T47D (cell line): ENCODE data around the gene EXOSC10.
"Not testable (repeated sequence)": the region's sequence is repeated elsewhere in the genome, so short reads cannot be mapped to it uniquely, and the experiment has no call there.

Source experiments
- DNase-seq, 2 experiments: peaks; one replicate each; pipeline versions ENCODE4 v3.0.0 to v3.0.0-alpha.2; 2011 to 2012; ENCODE audit warnings: low read depth in 1 of 2, low spot score in 1 of 2
- JUND ChIP-seq: IDR thresholded peaks from 2 replicates; pipeline ENCODE4 v1.6.1; 2012; ENCODE audit warnings: low read depth
- in situ Hi-C: cut with HindIII; loops from 2 replicates; pipeline ENCODE4 v1.10.0; 2016; ENCODE audit warnings: low sequenced_read_pairs, low pct_unique_long_range_greater_than_20kb

EXOSC10 gene

GRCh38 chr1:11054181-11054580 lies 45.5 kb downstream of the EXOSC10 start:
- in situ Hi-C loops: no loop called here
- no peak for DNase-seq
- TF ChIP-seq JUND: no peak

- in situ Hi-C loops: no loop called here
- DNase-seq: peak in 1 of 2 experiments; percentile 41
- TF ChIP-seq JUND: no peak
Observed at GRCh38 chr1:11053758-11054137, 45.9 kb downstream of the EXOSC10 start.

DNA sequence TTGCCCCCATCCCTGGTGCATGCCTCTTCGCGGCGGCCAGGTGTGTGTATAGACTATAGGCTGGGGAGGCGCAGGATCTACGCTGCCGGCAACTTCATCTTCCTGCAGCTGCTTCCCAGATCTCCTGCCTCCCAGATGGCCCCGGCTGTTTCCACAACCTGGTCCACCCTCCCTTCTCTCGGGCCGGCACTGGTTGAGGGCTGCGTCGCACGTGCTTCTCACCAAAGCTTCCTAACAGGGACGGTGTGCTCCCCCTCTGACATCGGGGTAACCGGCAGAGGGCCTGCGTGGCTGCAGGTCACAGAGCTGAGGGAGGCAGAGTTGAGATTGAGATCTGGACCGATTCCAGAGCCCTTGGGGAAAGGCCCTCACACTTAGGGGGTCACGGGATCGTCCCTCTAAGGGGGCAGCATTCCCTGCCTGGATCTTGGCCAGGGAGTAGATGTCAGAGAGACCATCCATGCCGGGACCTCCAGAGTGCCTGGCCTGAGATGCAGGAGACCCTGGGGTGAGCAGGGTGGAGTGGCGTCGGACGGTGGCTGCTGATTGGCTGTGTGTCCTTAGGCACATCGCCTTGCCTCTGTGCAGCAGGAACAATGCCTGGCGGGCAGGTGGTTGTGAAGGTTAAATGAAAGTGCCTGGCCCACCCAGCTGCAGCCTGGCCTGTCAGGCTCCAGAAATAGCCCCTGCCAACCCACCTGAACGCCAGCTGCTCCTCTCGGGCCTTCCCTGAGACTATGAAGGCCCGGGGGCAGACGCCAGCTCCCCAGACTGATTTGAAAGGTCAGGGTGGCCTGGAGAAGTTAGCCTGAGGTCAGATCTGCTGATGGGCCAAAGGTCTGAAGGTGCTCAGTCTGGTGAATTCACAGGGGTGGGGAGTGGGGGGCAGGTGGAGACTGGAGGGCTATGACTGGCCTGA lies 46.6 kb downstream of the EXOSC10 start:
- in situ Hi-C loops: no loop called here
- no peak for TF ChIP-seq JUND
- DNase-seq: no peak

DNA sequence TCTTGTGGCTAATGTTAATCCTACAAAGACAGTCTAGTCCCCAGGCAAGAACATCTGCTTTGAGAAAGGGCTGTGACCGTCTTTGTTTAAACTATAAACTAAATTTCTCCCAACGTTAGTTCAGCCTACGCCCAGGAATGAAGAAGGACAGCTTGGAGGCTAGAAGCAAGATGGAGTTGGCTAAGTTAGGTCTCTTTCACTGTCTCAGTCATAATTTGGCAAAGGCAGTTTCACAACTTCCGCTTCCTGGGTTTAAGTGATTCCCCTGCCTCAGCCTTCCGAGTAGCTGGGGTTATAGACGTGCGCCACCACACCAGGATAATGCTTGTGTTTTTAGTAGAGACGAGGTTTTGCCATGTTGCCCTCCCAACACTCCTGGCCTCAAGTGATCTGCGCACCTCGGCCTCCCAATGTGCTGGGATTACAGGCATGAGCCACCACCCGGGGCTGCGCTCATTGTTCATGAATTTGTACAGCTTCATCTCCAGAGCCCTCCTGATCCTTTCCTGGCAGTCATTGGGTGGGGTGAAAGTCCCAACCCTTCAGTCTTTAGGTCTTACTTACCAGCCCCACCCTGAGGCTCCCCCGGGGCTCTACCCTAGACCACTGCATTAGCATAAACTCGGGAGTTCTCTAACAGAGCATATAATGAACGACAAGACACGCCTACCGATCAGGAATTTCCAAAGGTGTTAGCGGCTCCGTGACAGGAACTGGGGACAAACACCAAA lies 47.7 kb downstream of the EXOSC10 start:
- TF ChIP-seq JUND: no peak
- no peak for DNase-seq
- in situ Hi-C loops: no loop called here

DNA sequence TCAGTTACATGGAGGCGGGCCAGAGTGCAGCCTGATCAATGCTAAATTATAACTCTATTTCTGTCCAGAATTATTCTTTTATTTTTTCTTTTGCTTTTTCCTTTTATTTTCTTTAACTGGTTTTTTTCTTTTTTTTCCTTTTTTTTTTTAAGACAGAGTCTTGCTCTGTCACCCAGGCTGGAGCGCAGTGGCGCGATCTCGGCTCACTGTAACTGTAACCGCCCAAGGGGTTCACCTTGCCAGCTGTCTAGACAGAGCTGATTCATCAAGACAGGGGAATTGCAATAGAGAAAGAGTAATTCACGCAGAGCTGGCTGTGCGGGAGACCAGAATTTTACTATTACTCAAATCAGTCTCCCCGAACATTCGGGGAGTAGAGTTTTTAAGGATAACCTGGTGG lies 48.5 kb downstream of the EXOSC10 start:
- DNase-seq, in situ Hi-C loops: not testable (repeated sequence)

DNA sequence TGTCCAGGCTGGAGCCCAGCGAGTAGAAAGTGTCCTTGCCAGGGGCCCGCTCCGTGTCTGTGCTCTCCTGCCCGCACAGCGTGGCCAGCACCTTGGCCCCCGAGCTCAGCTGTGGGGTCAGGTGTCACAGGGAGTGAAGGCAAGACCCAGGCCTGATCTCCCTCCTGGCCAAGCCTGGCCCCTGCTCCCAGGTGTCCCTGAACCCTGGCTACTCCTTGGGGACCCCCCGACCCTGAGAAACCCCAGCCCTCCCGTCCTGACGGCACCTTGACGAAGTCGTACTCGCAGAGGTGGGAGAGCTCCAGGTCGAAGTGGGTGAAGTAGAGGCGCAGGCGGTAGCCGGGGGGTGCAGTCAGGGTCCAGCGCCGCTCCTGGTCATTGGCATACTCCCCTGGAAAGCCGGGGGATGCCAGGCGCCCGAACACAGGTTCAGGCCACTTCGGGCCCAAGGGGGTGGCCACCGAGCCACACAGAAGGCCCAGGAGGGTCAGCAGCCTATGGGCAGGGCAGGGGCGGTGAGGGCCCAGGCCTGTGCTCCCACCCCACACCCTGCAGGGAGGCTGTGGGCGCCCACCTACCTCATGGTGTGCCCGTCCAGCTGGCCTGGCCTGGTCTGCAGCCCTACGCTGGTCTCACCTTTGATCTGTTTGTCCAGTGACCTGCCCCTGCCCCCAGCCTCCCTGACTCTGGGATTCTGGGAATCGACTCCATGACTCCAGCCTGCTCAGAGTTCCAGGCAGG lies 52.9 kb downstream of the EXOSC10 start, which contains the start of gene MASP2:
MASP2 (minus strand) TSS at position 615 of the 741 bp plus-strand sequence; CDS start at position 583, 32 bp downstream.
- no peak for TF ChIP-seq JUND
- in situ Hi-C loops: no loop called here
- DNase-seq: no peak

DNA sequence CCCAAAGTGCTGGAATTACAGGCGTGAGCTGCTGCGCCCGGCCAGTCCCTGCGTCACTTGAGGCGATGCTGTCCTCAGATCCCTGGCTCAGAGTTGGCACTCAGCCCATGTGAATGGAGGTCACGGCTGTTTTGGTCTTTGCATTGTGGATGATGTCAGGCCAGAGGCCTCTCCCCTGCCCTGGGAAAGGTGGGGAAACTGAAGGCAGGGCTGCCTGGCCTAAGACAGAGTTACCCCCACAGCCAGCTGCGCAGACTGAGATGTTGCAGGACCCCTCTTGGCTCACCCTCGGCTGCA lies 53.5 kb downstream of the EXOSC10 start:
- DNase-seq: no peak
- in situ Hi-C loops: no loop called here
- no peak for TF ChIP-seq JUND

DNA sequence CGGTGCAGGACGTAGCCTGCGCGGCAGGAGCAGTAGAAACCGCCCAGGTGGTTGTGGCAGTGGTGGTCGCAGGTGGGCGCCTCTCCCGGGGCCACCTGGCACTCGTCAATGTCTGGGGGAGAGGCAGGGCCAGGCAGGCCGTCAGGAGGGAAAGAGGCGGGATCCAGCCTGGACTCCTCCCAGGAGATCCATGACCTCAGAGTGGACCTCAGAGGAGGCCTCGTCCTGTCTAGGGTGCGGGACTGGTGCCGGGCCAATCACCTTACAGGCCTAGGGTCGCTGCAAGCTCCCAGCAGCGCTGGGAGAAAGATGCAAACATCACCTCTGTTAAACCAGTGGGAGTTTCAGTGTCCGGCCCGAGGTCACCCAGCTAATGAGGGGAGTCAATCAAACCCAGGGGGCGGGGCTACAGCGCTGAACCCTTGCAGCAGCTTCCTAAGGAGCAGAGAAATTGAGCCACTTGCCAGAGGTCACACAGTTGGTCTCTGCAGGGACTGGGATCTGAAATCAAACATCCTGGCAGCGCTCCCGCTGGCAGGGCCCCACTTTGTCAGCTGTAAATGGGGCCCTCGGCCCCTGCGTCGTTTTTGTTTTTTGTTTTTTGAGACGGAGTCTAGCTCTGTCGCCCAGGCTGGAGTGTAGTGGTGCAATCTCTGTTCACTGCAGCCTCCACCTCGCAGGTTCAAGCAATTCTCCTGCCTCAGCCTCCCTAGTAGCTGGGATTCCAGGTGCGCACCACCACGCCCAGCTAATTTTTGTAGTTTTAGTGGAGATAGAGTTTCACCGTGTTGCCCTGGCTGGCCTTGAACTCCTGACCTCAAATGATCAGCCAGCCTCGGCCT lies 54.0 kb downstream of the EXOSC10 start:
- in situ Hi-C loops: no loop called here
- TF ChIP-seq JUND: no peak
- no peak for DNase-seq

DNA sequence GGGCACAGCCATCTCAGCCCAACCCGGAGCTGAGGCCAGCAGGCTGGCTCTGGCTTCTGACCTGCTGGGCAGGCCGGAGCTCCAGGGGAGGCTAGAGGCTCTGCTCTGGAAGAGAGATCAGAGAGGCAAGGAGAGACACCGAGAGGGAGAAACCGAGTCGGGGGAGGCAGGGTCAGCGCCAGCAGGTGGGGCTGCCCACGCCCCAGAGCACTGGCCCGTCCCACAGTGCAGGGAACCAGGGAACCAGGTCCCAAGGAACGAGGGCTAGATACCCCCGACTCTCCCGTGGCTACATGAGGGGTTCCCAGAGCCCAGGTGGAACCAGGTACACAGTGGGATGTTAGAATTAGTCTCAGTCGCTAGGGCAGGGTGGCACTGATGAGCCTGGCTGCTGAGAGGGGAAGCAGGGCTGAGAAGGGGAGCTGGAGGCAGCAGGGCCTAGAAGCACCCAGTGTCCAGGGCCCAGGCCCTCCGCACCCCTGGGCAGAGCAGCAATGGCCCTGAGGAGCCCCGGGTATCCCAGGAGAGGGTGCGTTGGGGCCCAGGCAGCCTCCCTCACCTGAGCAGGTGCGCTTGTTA lies 54.7 kb downstream of the EXOSC10 start:
- TF ChIP-seq JUND: no peak
- in situ Hi-C loops: no loop called here
- DNase-seq: no peak

DNA sequence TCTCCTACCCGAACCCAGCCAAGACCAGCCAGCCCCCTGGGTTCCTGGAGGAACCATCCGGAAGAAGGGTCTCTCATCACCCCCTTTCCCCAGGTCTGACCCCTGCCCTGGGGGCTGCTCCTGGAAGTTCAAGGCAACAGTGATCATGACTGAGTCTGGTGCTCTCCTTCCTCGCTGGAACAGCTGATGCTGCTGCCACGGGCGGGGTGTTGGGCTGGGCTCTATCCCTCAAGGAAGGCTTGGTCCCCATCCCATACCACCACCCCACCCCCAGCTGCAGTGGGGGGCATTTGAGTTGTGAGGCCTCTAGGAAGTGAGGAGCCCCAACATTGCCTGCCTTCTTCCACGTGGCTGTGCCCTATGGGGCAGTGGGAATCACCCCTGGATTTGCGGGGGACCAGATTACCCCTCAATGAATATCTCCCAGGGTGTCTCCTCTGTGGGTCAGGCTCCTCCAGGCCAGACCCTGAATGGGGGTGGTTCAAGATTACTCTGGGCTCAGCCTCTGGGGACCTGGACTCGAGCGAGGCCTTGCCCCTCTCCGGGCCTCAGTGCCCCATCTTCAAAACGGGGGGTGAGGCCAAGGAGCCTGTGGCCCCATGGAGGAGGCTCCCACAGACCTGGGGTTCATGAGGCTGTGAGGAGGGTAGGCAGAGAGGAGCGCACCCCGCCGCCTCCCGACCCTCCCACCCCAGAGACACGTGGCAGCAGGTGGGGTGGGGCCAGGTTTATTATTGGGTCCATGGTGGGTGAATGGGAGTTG lies 55.4 kb downstream of the EXOSC10 start:
- no peak for DNase-seq
- no peak for TF ChIP-seq JUND
- in situ Hi-C loops: no loop called here

DNA sequence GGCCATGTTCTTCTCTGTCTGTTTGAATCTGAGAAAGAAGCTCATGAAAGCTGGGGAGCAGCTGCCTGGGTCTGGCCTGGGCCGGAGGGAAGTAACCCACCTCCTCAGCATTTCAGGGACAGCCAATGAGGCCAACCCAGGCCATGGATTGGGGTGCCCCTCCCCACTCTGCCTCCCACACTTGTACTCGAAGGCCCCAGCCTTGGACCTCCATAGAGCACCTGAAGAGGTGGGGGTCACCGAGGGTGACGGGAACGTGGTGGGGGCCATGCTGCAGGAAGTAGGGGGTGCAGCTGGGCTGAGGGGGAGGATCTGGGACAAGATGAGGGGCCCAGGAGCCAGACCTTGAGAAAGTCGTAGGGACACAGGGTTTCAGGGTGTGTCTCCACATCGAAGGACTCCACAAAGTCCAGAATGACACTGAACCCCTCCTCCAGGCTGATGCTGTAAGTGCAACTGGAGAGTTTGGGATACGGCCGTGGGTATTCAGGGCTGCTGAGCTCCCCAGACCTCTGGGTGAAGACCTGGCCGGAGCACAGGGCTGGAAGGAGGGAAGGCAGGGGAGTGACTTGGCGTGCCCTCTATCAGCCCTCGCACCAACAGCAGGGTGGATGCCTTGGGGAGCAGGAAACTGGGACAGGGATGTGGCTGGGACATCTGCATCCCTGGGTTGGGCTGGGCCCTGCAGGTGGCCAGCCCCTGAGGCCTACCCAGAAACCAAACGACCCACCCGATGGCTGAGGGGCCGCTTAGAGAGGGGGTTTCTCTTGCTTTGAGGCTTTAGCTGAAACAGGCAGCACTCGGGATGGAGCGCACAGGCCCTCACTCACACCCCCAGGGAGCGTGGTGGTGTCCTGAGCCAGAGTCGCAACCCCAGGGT lies 56.4 kb downstream of the EXOSC10 start:
- DNase-seq: no peak
- TF ChIP-seq JUND: no peak
- in situ Hi-C loops: no loop called here
